ENCODE results near the gene GPX1.

GRCh38 chr3:49310677-49311076 is 47.5 kb downstream of the GPX1 start:
- TF ChIP-seq, protein P1, sequence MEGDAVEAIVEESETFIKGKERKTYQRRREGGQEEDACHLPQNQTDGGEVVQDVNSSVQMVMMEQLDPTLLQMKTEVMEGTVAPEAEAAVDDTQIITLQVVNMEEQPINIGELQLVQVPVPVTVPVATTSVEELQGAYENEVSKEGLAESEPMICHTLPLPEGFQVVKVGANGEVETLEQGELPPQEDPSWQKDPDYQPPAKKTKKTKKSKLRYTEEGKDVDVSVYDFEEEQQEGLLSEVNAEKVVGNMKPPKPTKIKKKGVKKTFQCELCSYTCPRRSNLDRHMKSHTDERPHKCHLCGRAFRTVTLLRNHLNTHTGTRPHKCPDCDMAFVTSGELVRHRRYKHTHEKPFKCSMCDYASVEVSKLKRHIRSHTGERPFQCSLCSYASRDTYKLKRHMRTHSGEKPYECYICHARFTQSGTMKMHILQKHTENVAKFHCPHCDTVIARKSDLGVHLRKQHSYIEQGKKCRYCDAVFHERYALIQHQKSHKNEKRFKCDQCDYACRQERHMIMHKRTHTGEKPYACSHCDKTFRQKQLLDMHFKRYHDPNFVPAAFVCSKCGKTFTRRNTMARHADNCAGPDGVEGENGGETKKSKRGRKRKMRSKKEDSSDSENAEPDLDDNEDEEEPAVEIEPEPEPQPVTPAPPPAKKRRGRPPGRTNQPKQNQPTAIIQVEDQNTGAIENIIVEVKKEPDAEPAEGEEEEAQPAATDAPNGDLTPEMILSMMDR (IDR thresholded peaks at IDR 0.05) = no peak
- TF ChIP-seq EZH2 (IDR thresholded peaks at IDR 0.05) = no peak
- TF ChIP-seq EZH2phosphoT487 (IDR thresholded peaks at IDR 0.05) = no peak
